ENCODE measurements around the gene STX8.

- TF ChIP-seq, protein P1, sequence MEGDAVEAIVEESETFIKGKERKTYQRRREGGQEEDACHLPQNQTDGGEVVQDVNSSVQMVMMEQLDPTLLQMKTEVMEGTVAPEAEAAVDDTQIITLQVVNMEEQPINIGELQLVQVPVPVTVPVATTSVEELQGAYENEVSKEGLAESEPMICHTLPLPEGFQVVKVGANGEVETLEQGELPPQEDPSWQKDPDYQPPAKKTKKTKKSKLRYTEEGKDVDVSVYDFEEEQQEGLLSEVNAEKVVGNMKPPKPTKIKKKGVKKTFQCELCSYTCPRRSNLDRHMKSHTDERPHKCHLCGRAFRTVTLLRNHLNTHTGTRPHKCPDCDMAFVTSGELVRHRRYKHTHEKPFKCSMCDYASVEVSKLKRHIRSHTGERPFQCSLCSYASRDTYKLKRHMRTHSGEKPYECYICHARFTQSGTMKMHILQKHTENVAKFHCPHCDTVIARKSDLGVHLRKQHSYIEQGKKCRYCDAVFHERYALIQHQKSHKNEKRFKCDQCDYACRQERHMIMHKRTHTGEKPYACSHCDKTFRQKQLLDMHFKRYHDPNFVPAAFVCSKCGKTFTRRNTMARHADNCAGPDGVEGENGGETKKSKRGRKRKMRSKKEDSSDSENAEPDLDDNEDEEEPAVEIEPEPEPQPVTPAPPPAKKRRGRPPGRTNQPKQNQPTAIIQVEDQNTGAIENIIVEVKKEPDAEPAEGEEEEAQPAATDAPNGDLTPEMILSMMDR (IDR thresholded peaks at IDR 0.05), result no peak
- no peak for TF ChIP-seq POLR2A (IDR thresholded peaks at IDR 0.05)
Measured at GRCh38 chr17:9205520-9206409, 369.9 kb downstream of the STX8 start.
